ENCODE results near the gene TRMT10A.

- no peak for TF ChIP-seq CTCF (IDR thresholded peaks at IDR 0.05)
- TF ChIP-seq POLR2A (IDR thresholded peaks at IDR 0.05), result no peak
Observed at GRCh38 chr4:99536271-99536670, 27.6 kb downstream of the TRMT10A start.
